Measurements from ENCODE around the gene ABCG8. TPM values are rescaled to one million over a fixed set of nuclear protein-coding genes. Genes with fewer than 3 reads are reported as not detected.

ABCG8 gene
- polyA plus RNA-seq, 4 donors, result 10.5 to 38.9 (median 24.7) TPM

- Histone ChIP-seq H3K27ac (ENCODE audit: low read depth in 1 of 3, low read length in 2 of 3) (no peak overlapping the region), H3K27me3 (ENCODE audit: control insufficient read depth in 3 of 3, insufficient read depth in 3 of 3, low read length in 3 of 3) (peaks cover 0 to 3% (median 0%) of the 10 kb centered on the region in 3 donors), H3K4me1 (ENCODE audit: control insufficient read depth in 3 of 3, insufficient read depth in 2 of 3, low read depth in 1 of 3, low read length in 2 of 3) (peaks cover 2 to 22% (median 4%) of the 10 kb centered on the region in 3 donors), H3K9me3 (ENCODE audit: control insufficient read depth in 2 of 2, insufficient read depth in 1 of 2, low read depth in 1 of 2, low read length in 1 of 2) (no peaks in the 10 kb centered on the region), H3K4me3 (ENCODE audit: low read depth in 1 of 3, low read length in 3 of 3) (peak overlapping the region; percentile 12 to 43 (median 30)), H3K36me3 (ENCODE audit: control insufficient read depth in 3 of 3, insufficient read depth in 2 of 3, low read depth in 1 of 3, low read length in 3 of 3) (peaks cover 0 to 8% (median 5%) of the 10 kb centered on the region in 3 donors)
- peak; percentile 53 to 69 for DNase-seq
- WGBS, 3 donors, result 5 to 9% (median 8%) methylated on average over 38 to 54 of the region's 54 CpGs
- FAIRE-seq, result no peak
Measured at GRCh38 chr2:43831543-43832294, 7.1 kb upstream of the ABCG8 start.

GRCh38 chr2:43832457-43832856 is 6.3 kb upstream of the ABCG8 start:
- peaks cover 0 to 3% (median 0%) of the 10 kb centered on the region in 3 donors for H3K27me3 ChIP-seq (ENCODE audit: control insufficient read depth in 3 of 3, insufficient read depth in 3 of 3, low read length in 3 of 3)
- H3K4me3 ChIP-seq (ENCODE audit: low read depth in 1 of 3, low read length in 3 of 3), result peak overlapping the region in 2 of 3 donors; percentile 30 to 43
- peak overlapping the region in 1 of 3 donors; percentile 5 for H3K27ac ChIP-seq (ENCODE audit: low read depth in 1 of 3, low read length in 2 of 3)
- peak; percentile 51 to 81 for DNase-seq
- H3K36me3 ChIP-seq (ENCODE audit: control insufficient read depth in 3 of 3, insufficient read depth in 2 of 3, low read depth in 1 of 3, low read length in 3 of 3), result peaks cover 0 to 8% (median 5%) of the 10 kb centered on the region in 3 donors
- peaks cover 2 to 22% (median 4%) of the 10 kb centered on the region in 3 donors for H3K4me1 ChIP-seq (ENCODE audit: control insufficient read depth in 3 of 3, insufficient read depth in 2 of 3, low read depth in 1 of 3, low read length in 2 of 3)
- no peaks in the 10 kb centered on the region for H3K9me3 ChIP-seq (ENCODE audit: control insufficient read depth in 2 of 2, insufficient read depth in 1 of 2, low read depth in 1 of 2, low read length in 1 of 2)
- WGBS, 3 donors, result 31 to 46% (median 32%) methylated on average over 3 of the region's 3 CpGs
- no peak for FAIRE-seq

GRCh38 chr2:43837033-43837432 is 1.7 kb upstream of the ABCG8 start:
- peak overlapping the region in 2 of 3 donors; percentile 54 to 80 for H3K4me3 ChIP-seq (ENCODE audit: low read depth in 1 of 3, low read length in 3 of 3)
- FAIRE-seq, result no peak
- 69 to 79% (median 70%) methylated on average over 4 of the region's 4 CpGs for WGBS, 3 donors

GRCh38 chr2:43837831-43838559 is 776 bp upstream of the ABCG8 start:
- Histone ChIP-seq H3K27me3 (ENCODE audit: control insufficient read depth in 3 of 3, insufficient read depth in 3 of 3, low read length in 3 of 3) (no peaks in the 10 kb centered on the region), H3K9me3 (ENCODE audit: control insufficient read depth in 2 of 2, insufficient read depth in 1 of 2, low read depth in 1 of 2, low read length in 1 of 2) (no peaks in the 10 kb centered on the region), H3K36me3 (ENCODE audit: control insufficient read depth in 3 of 3, insufficient read depth in 2 of 3, low read depth in 1 of 3, low read length in 3 of 3) (peaks cover 0 to 20% (median 4%) of the 10 kb centered on the region in 3 donors), H3K4me3 (ENCODE audit: low read depth in 1 of 3, low read length in 3 of 3) (peak overlapping the region in 2 of 3 donors; percentile 54 to 80), H3K4me1 (ENCODE audit: control insufficient read depth in 3 of 3, insufficient read depth in 2 of 3, low read depth in 1 of 3, low read length in 2 of 3) (peaks cover 0 to 22% (median 4%) of the 10 kb centered on the region in 3 donors), H3K27ac (ENCODE audit: low read depth in 1 of 3, low read length in 2 of 3) (peak overlapping the region; percentile 14 to 91 (median 74))
- no peak for FAIRE-seq
- 82 to 85% (median 85%) methylated on average over 20 to 21 of the region's 21 CpGs for WGBS, 3 donors
- DNase-seq, result peak; percentile 31 to 35

More at GRCh38 chr2:43837033-43837432, 1.7 kb upstream of the ABCG8 start:
- H3K4me1 ChIP-seq (ENCODE audit: control insufficient read depth in 3 of 3, insufficient read depth in 2 of 3, low read depth in 1 of 3, low read length in 2 of 3), result peaks cover 0 to 24% (median 4%) of the 10 kb centered on the region in 3 donors
- peaks cover 0 to 16% (median 2%) of the 10 kb centered on the region in 3 donors for H3K36me3 ChIP-seq (ENCODE audit: control insufficient read depth in 3 of 3, insufficient read depth in 2 of 3, low read depth in 1 of 3, low read length in 3 of 3)
- DNase-seq, result no peak
- peak overlapping the region in 1 of 3 donors; percentile 91 for H3K27ac ChIP-seq (ENCODE audit: low read depth in 1 of 3, low read length in 2 of 3)
- H3K9me3 ChIP-seq (ENCODE audit: control insufficient read depth in 2 of 2, insufficient read depth in 1 of 2, low read depth in 1 of 2, low read length in 1 of 2), result no peaks in the 10 kb centered on the region
- no peaks in the 10 kb centered on the region for H3K27me3 ChIP-seq (ENCODE audit: control insufficient read depth in 3 of 3, insufficient read depth in 3 of 3, low read length in 3 of 3)

GRCh38 chr2:43839776-43840564 is 1.2 kb downstream of the ABCG8 start:
- no peaks in the 10 kb centered on the region for H3K9me3 ChIP-seq (ENCODE audit: control insufficient read depth in 2 of 2, insufficient read depth in 1 of 2, low read depth in 1 of 2, low read length in 1 of 2)
- DNase-seq, result no peak
- peak overlapping the region in 2 of 3 donors; percentile 7 to 80 for H3K4me3 ChIP-seq (ENCODE audit: low read depth in 1 of 3, low read length in 3 of 3)
- peaks cover 0 to 27% (median 0%) of the 10 kb centered on the region in 3 donors for H3K4me1 ChIP-seq (ENCODE audit: control insufficient read depth in 3 of 3, insufficient read depth in 2 of 3, low read depth in 1 of 3, low read length in 2 of 3)
- peaks cover 0 to 25% (median 4%) of the 10 kb centered on the region in 3 donors for H3K36me3 ChIP-seq (ENCODE audit: control insufficient read depth in 3 of 3, insufficient read depth in 2 of 3, low read depth in 1 of 3, low read length in 3 of 3)
- WGBS, 3 donors, result 82 to 94% (median 88%) methylated on average over 14 of the region's 14 CpGs
- no peak for FAIRE-seq
- no peaks in the 10 kb centered on the region for H3K27me3 ChIP-seq (ENCODE audit: control insufficient read depth in 3 of 3, insufficient read depth in 3 of 3, low read length in 3 of 3)
- peak overlapping the region in 1 of 3 donors; percentile 27 for H3K27ac ChIP-seq (ENCODE audit: low read depth in 1 of 3, low read length in 2 of 3)

GRCh38 chr2:43840965-43841364 is 2.2 kb downstream of the ABCG8 start:
- FAIRE-seq, result no peak
- Histone ChIP-seq H3K4me3 (ENCODE audit: low read depth in 1 of 3, low read length in 3 of 3) (peak overlapping the region in 2 of 3 donors; percentile 15 to 80), H3K27me3 (ENCODE audit: control insufficient read depth in 3 of 3, insufficient read depth in 3 of 3, low read length in 3 of 3) (no peaks in the 10 kb centered on the region), H3K9me3 (ENCODE audit: control insufficient read depth in 2 of 2, insufficient read depth in 1 of 2, low read depth in 1 of 2, low read length in 1 of 2) (no peaks in the 10 kb centered on the region), H3K4me1 (ENCODE audit: control insufficient read depth in 3 of 3, insufficient read depth in 2 of 3, low read depth in 1 of 3, low read length in 2 of 3) (peaks cover 0 to 32% (median 0%) of the 10 kb centered on the region in 3 donors), H3K36me3 (ENCODE audit: control insufficient read depth in 3 of 3, insufficient read depth in 2 of 3, low read depth in 1 of 3, low read length in 3 of 3) (peaks cover 0 to 30% (median 2%) of the 10 kb centered on the region in 3 donors), H3K27ac (ENCODE audit: low read depth in 1 of 3, low read length in 2 of 3) (no peak overlapping the region)
- no peak for DNase-seq
- WGBS, 3 donors, result 81 to 89% (median 89%) methylated on average over 5 of the region's 5 CpGs

GRCh38 chr2:43841949-43842865 is 3.4 kb downstream of the ABCG8 start:
- H3K36me3 ChIP-seq (ENCODE audit: control insufficient read depth in 3 of 3, insufficient read depth in 2 of 3, low read depth in 1 of 3, low read length in 3 of 3), result peaks cover 0 to 39% (median 6%) of the 10 kb centered on the region in 3 donors
- H3K27ac ChIP-seq (ENCODE audit: low read depth in 1 of 3, low read length in 2 of 3), result peak overlapping the region in 1 of 3 donors; percentile 20
- no peaks in the 10 kb centered on the region for H3K9me3 ChIP-seq (ENCODE audit: control insufficient read depth in 2 of 2, insufficient read depth in 1 of 2, low read depth in 1 of 2, low read length in 1 of 2)
- WGBS, 3 donors, result 92 to 94% (median 93%) methylated on average over 14 of the region's 14 CpGs
- DNase-seq, result no peak
- no peaks in the 10 kb centered on the region for H3K27me3 ChIP-seq (ENCODE audit: control insufficient read depth in 3 of 3, insufficient read depth in 3 of 3, low read length in 3 of 3)
- peak overlapping the region in 1 of 3 donors; percentile 80 for H3K4me3 ChIP-seq (ENCODE audit: low read depth in 1 of 3, low read length in 3 of 3)
- H3K4me1 ChIP-seq (ENCODE audit: control insufficient read depth in 3 of 3, insufficient read depth in 2 of 3, low read depth in 1 of 3, low read length in 2 of 3), result peaks cover 0 to 44% (median 3%) of the 10 kb centered on the region in 3 donors
- FAIRE-seq, result no peak

Measured in small intestine (tissue), 7 donors.